HG03039 (cell line): Measurements from ENCODE around the gene VEPH1.
"Not testable (repeated sequence)": the region's sequence is repeated elsewhere in the genome, so short reads cannot be mapped to it uniquely, and the experiment has no call there.

Experiments
- ATAC-seq: cut with Tn5 transposase; IDR thresholded peaks from one replicate; pipeline ENCODE4 v1.9.1; 2021; ENCODE audit warnings: mild to moderate bottlenecking, moderate library complexity; ENCODE audit not compliant: unreplicated experiment

The VEPH1 gene

GRCh38 chr3:157355276-157355675 is 147.9 kb downstream of the VEPH1 start:
- ATAC-seq = no peak

GRCh38 chr3:157354722-157355121 is 148.5 kb downstream of the VEPH1 start:
- ATAC-seq = no peak

GRCh38 chr3:157354254-157354653 is 149.0 kb downstream of the VEPH1 start:
- ATAC-seq = no peak

GRCh38 chr3:157353652-157354051 is 149.6 kb downstream of the VEPH1 start:
- ATAC-seq = no peak

GRCh38 chr3:157351981-157352380 is 151.2 kb downstream of the VEPH1 start:
- ATAC-seq = no peak

GRCh38 chr3:157350651-157351050 is 152.6 kb downstream of the VEPH1 start:
- ATAC-seq = not testable (repeated sequence)

GRCh38 chr3:157348304-157349075 is 154.7 kb downstream of the VEPH1 start:
- ATAC-seq = not testable (repeated sequence)

GRCh38 chr3:157347577-157348303 is 155.5 kb downstream of the VEPH1 start:
- no peak for ATAC-seq

GRCh38 chr3:157336252-157337009 is 166.8 kb downstream of the VEPH1 start:
- no peak for ATAC-seq

- ATAC-seq = no peak
Observed at GRCh38 chr3:157335233-157336076, 167.8 kb downstream of the VEPH1 start.

- no peak for ATAC-seq
Observed at GRCh38 chr3:157333551-157333991, 169.6 kb downstream of the VEPH1 start.

- ATAC-seq = no peak
Observed at GRCh38 chr3:157330206-157330605, 173.0 kb downstream of the VEPH1 start.

- no peak for ATAC-seq
Observed at GRCh38 chr3:157329551-157329950, 173.7 kb downstream of the VEPH1 start.

- no peak for ATAC-seq
Observed at GRCh38 chr3:157327837-157328236, 175.4 kb downstream of the VEPH1 start.

- no peak for ATAC-seq
Observed at GRCh38 chr3:157327018-157327417, 176.2 kb downstream of the VEPH1 start.

- ATAC-seq = not testable (repeated sequence)
Observed at GRCh38 chr3:157324869-157325268, 178.3 kb downstream of the VEPH1 start.

- no peak for ATAC-seq
Observed at GRCh38 chr3:157323360-157323759, 179.9 kb downstream of the VEPH1 start.

GRCh38 chr3:157319672-157320071 is 183.5 kb downstream of the VEPH1 start:
- ATAC-seq = no peak

- no peak for ATAC-seq
Observed at GRCh38 chr3:157318639-157319288, 184.5 kb downstream of the VEPH1 start.

GRCh38 chr3:157317895-157318294 is 185.3 kb downstream of the VEPH1 start:
- no peak for ATAC-seq
